Lower leg skin (tissue), 3 donors: ENCODE results near the gene DUS2.

Experiments
- POLR2A ChIP-seq, 2 donors: fragments of 450-650 bp; IDR thresholded peaks; one replicate each; pipeline ENCODE4 v1.6.1; 2016 to 2017; ENCODE audit warnings: antibody characterized with exemption in 2 of 2, mild to moderate bottlenecking in 1 of 2, moderate library complexity in 1 of 2
- TF ChIP-seq, protein P1 (sequence below), 3 donors: fragments of 450-650 bp; IDR thresholded peaks; one replicate each; pipeline ENCODE4 v1.5.1; 2016; ENCODE audit warnings: antibody characterized with exemption in 3 of 3, mild to moderate bottlenecking in 3 of 3, moderate library complexity in 2 of 3

DNA sequence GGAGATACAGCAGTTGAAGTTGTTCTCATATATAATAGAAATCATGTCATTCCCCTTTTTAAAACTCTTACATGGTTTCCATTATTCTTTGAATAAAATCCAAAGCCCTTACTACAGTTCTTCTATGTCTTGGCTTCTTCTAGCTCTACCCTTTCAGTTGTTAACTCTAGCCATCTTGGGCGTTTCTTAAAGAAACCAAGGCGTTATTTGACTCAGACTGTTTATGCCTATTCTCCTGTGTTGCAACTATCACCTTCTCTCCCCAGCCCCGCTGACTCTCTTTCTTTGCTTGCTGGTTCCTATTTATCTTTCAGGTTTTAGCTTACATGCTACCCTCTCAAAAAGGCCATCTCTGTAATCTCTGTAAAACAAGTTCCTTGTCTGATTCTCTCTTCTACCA lies 94.8 kb downstream of the DUS2 start:
- TF ChIP-seq POLR2A (IDR thresholded peaks at IDR 0.05): no peak
- TF ChIP-seq, protein P1, sequence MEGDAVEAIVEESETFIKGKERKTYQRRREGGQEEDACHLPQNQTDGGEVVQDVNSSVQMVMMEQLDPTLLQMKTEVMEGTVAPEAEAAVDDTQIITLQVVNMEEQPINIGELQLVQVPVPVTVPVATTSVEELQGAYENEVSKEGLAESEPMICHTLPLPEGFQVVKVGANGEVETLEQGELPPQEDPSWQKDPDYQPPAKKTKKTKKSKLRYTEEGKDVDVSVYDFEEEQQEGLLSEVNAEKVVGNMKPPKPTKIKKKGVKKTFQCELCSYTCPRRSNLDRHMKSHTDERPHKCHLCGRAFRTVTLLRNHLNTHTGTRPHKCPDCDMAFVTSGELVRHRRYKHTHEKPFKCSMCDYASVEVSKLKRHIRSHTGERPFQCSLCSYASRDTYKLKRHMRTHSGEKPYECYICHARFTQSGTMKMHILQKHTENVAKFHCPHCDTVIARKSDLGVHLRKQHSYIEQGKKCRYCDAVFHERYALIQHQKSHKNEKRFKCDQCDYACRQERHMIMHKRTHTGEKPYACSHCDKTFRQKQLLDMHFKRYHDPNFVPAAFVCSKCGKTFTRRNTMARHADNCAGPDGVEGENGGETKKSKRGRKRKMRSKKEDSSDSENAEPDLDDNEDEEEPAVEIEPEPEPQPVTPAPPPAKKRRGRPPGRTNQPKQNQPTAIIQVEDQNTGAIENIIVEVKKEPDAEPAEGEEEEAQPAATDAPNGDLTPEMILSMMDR (IDR thresholded peaks at IDR 0.05): no peak
